GM12872 (cell line): ENCODE data around the gene SLC25A34.

ENCODE experiments used
- CTCF ChIP-seq: IDR thresholded peaks from 3 replicates; pipeline ENCODE4 v1.5.1; 2011; ENCODE audit warnings: low read depth, mild to moderate bottlenecking, low read length, moderate library complexity; ENCODE audit not compliant: insufficient read depth

The SLC25A34 gene

DNA sequence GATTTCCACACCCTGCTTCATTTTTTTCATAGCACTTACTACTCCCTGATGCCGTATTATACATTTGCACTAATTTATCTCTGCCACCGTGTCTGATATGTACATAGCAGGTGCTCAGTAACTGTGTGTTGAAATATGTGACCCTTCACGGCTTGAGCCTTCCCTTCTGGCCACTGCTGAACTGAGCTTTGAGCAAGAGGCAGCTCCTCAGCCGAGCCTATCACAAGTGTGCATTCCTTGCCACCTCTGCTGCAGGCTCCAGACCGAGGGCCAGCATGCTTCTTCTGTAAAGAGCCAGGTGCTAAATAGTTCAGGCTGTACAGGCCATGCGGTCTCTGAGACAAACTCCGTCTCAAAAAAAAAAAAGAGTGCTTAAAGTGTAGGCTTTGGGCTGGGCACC lies 29.3 kb upstream of the SLC25A34 start:
- no peak for TF ChIP-seq CTCF

GRCh38 chr1:15707239-15707925 lies 28.7 kb upstream of the SLC25A34 start:
- no peak for TF ChIP-seq CTCF

GRCh38 chr1:15708486-15709137 lies 27.4 kb upstream of the SLC25A34 start:
- TF ChIP-seq CTCF: no peak

DNA sequence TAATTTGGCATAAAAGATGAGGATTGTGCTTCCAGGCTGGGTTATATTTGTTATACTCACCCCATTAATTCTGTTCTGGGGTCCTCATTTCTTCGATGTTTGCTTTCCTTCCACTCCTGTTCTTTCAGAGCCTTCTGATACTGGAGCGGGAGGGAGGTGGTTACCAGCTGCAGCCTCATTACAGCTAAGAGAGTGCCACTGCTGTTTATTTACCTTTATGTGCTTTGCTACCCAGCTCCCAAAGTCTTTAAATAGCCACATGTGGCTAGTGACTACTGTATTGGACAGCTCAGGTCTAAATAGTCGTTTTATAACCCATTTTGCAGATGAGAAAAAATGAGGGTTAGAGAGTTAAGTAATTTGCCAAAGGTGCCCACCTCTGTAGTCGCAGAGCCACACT lies 26.8 kb upstream of the SLC25A34 start:
- TF ChIP-seq CTCF: no peak

GRCh38 chr1:15712168-15712567 lies 23.9 kb upstream of the SLC25A34 start:
- no peak for TF ChIP-seq CTCF

DNA sequence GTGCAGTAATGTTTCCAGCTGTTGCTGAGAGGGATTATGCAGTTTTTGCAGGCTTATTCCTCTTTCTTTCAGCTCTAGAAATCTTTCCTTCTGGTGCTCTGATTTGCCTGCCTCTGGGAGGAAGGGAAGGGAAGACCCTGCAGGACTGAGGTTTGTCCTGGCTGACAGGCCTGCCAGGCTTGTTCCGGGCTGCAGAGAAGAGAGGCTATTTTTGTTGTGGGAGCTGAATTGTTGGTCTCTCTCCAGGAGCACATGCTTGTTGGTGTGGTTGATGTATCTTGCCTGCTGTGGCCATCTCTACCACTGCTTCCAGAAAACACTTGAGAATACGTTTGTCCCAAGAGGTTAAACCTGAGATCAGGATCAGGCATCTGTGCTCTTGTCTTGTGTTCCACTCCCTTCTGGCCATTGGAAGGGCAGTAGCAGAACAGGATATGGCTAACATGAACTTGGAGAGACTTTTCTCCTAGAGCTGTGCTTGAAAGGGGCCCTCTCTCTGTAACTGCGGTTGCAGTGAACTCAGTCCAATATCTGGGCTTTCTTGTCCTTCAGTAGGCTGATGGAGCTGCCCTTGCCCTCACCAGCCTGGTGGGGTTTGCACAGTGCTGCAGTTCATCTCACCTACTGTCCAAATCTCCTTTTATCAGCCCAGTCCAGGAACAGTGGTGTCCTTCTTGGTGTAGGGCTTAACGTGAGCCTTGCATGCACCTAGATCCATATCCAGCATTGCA lies 21.5 kb upstream of the SLC25A34 start:
- TF ChIP-seq CTCF: no peak

DNA sequence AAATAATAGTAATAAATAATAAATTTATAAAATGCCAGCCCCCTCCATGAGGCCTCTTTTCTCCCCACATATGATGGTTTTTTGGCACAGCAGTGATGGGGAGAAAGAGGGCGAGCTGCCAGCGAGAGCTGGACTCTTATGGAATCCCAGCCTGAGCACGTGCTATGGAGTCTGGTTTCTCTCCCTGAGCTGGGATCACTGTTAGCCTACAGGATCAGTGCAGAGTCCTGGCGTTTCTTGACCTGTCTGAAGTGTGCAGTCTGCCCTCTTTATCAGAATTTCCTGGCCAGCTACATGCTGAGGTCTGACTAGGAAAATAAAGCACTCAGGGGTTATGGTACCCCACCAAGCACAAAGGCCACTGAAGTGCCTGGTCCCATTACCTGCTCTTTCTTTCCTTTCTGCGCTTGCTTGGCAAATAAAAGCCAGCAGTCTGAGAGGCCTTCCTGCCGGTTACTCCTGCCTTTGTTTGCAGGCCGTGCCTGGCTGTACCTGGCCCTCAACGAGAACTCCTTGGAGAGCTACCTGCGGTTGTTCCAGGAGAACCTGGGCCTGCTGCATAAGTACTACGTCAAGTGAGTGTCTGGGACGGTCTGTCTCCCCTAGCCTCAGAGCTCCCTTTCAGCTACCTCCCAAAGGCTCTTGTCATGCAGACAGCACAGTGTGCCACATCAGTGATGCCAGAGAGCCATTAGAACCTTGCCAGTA lies 18.5 kb upstream of the SLC25A34 start:
- TF ChIP-seq CTCF: no peak
